ENCODE results near the gene ANXA2R. TPM values are rescaled to one million over a fixed set of nuclear protein-coding genes. Genes with fewer than 3 reads are reported as not detected.
A peak's percentile ranks its signal among the peaks of the same experiment; 100 is the strongest.

The ANXA2R gene
- total and polyA plus RNA-seq, 2 of the 13 experiments (the other 11 are each of a cell fraction or from before 2014, with no cell fraction given), result 0.95 to 1.3 TPM

- TF ChIP-seq ZBTB10 (CRISPR knock-in tag; IDR thresholded peaks at IDR 0.05; ENCODE audit: borderline replicate concordance), result no peak
Measured at GRCh38 chr5:43019614-43020398, 20.3 kb downstream of the ANXA2R start (continued).

- Histone ChIP-seq H3K9ac (ENCODE audit: insufficient read depth, low read depth, low read length) (peak overlapping the region; percentile 66), H3K36me3 (replicated peaks in 1 of 2; ENCODE audit: control insufficient read depth in 1 of 2, insufficient read depth in 2 of 2, low read length in 2 of 2) (no peaks in the 10 kb centered on the region), H2AFZ (ENCODE audit: low read length) (peak overlapping the region; percentile 88), H3K4me1 (ENCODE audit: insufficient read depth, low read length) (peaks cover 39% of the 10 kb centered on the region), H3K27ac (ENCODE audit: extremely low read length, insufficient read depth, low read length) (peak overlapping the region; percentile 92), H3K4me2 (ENCODE audit: low read depth, low read length) (peak overlapping the region; percentile 92), H3K9me3 (ENCODE audit: low read length) (no peaks in the 10 kb centered on the region), H3K27me3 (ENCODE audit: control insufficient read depth in 1 of 2, insufficient read depth in 2 of 2, low read length in 2 of 2) (no peaks in the 10 kb centered on the region; a peak in 1 of 5 replicates), H4K20me1 (ENCODE audit: insufficient read depth, low read length) (no peaks in the 10 kb centered on the region), H3K4me3 (replicated peaks in 1 of 3; ENCODE audit: insufficient read depth in 1 of 3, low read depth in 2 of 3, low read length in 3 of 3) (peak overlapping the region; percentile 69 to 86 (median 82)), H3K79me2 (ENCODE audit: insufficient read depth, low read length) (peaks cover 4% of the 10 kb centered on the region)
- WGBS (ENCODE audit: low lambda C conversion rate), result under 1% methylated on average over 6 of the region's 6 CpGs
- ChIA-PET CTCF (ENCODE audit: low intra/inter-chr PET ratio, low total read pairs) (interaction anchor here (0.8 to 2.9 kb wide), 5 partner anchors 9 to 87 kb away, joined by 3 to 16 read pairs (median 13); partner anchors contain the start of gene ANXA2R), POLR2A (interaction anchor here (0.6 to 4.7 kb wide), 12 partner anchors 8 to 102 kb away, joined by 3 to 72 read pairs (median 8); partner anchors contain the start of genes ANXA2R and ZNF131)
- BruUV-seq (replicated peaks), result no TSS peak
- intact Hi-C loops (cut with micrococcal nuclease; ENCODE audit: unreplicated experiment) (loop anchor here (1.0 to 10.0 kb wide), 2 partner anchors 45 to 204 kb away; partner anchors contain the start of gene SELENOP), in situ Hi-C loops (cut with HindIII; ENCODE audit: extremely low pct_ligation_motif_present, low pct_unique_long_range_greater_than_20kb) (loop anchor here (25.0 kb wide), 1 partner anchor 207 kb away; the partner anchor contains the start of gene SELENOP)
- FAIRE-seq (no peak), ATAC-seq (no peak), DNase-seq (ENCODE audit: low spot score) (no peak)
- TF ChIP-seq IRF2 (CRISPR knock-in tag; IDR thresholded peaks at IDR 0.05) (peak; percentile 9; the same call in 1 of the 2 replicates), ISL2 (CRISPR knock-in tag; IDR thresholded peaks at IDR 0.05) (0 out of 2 replicates have a peak, but pooled peaks have one; percentile 7), DPF2 (CRISPR knock-in tag; IDR thresholded peaks at IDR 0.05; ENCODE audit: borderline replicate concordance, low read depth) (no peak), ZNF788 (CRISPR knock-in tag; IDR thresholded peaks at IDR 0.05; ENCODE audit: borderline replicate concordance) (no peak), STAT6 (CRISPR knock-in tag; IDR thresholded peaks at IDR 0.05; ENCODE audit: borderline replicate concordance) (0 out of 2 replicates have a peak, but pooled peaks have one; percentile 14), ZNF124 (CRISPR knock-in tag; IDR thresholded peaks at IDR 0.05) (0 out of 2 replicates have a peak, but pooled peaks have one; percentile 2), JDP2 (CRISPR knock-in tag; IDR thresholded peaks at IDR 0.05; ENCODE audit: borderline replicate concordance) (no peak)
Measured at GRCh38 chr5:43019291-43019613, 20.9 kb downstream of the ANXA2R start.
